Panc1 (cell line): ENCODE results near the gene MYH11.

Source experiments
- CTCF ChIP-seq: fragments of 450-650 bp; IDR thresholded peaks from 2 replicates; pipeline ENCODE4 v1.5.1; 2017; ENCODE audit warnings: mild to moderate bottlenecking
- POLR2AphosphoS5 ChIP-seq: IDR thresholded peaks from 2 replicates; pipeline ENCODE4 v1.6.1; 2012; ENCODE audit warnings: mild to moderate bottlenecking, low read depth, low read length, moderate library complexity
- REST ChIP-seq, 2 experiments: IDR thresholded peaks; 2 replicates each; pipeline ENCODE4 v1.6.1; 2011 to 2012; ENCODE audit warnings: low read depth in 2 of 2, control low read depth in 1 of 2, low read length in 1 of 2, mild to moderate bottlenecking in 1 of 2, moderate library complexity in 1 of 2; ENCODE audit not compliant: insufficient read depth in 1 of 2

- TF ChIP-seq CTCF: no peak
- TF ChIP-seq REST (IDR thresholded peaks at IDR 0.05; ENCODE audit: insufficient read depth in 1 of 2, low read depth in 2 of 2, low read length in 1 of 2): no peak
- no peak for TF ChIP-seq POLR2AphosphoS5
Measured at GRCh38 chr16:15674571-15674970, 182.3 kb downstream of the MYH11 start.
